ENCODE results near the gene LIMK2.

GRCh38 chr22:31199187-31199586 is 12.9 kb upstream of the LIMK2 start:
- no peak for TF ChIP-seq CTCF (IDR thresholded peaks at IDR 0.05)
- TF ChIP-seq POLR2A (IDR thresholded peaks at IDR 0.05) = no peak

Data from breast epithelium (tissue), 3 donors.